Heart left ventricle (tissue), 16 donors: ENCODE results near the gene RBM33. TPM values are rescaled to one million over a fixed set of nuclear protein-coding genes. Genes with fewer than 3 reads are reported as not detected.

Experiments used
- ATAC-seq, 4 donors: fragments of 200-7000 bp; cut with Tn5 transposase; one replicate each; pipeline ENCODE4 v1.9.1; 2020 to 2022; ENCODE audit warnings: moderate library complexity in 4 of 4, mild to moderate bottlenecking in 3 of 4, moderate number of reproducible peaks in 1 of 4
- DNase-seq, 5 donors: peaks; one replicate each; pipeline ENCODE4 v3.0.0-alpha.2; 2020
- H3K27ac ChIP-seq, 12 donors: fragments of 200-600 bp; sonication (generic) in 4 of 12; one replicate each; pipeline versions ENCODE4 v1.5.0 to v1.8.0; 2016 to 2022; ENCODE audit warnings: mild to moderate bottlenecking in 2 of 12
- H3K27me3 ChIP-seq, 9 donors: fragments of 200-600 bp; sonication (generic) in 2 of 9; one replicate each; pipeline versions ENCODE4 v1.5.1 to v1.8.0; 2016 to 2022; ENCODE audit warnings: mild to moderate bottlenecking in 3 of 9
- H3K36me3 ChIP-seq, 9 donors: fragments of 200-600 bp; sonication (generic) in 2 of 9; one replicate each; pipeline versions ENCODE4 v1.5.0 to v1.8.0; 2018 to 2022; ENCODE audit warnings: mild to moderate bottlenecking in 2 of 9
- H3K4me1 ChIP-seq, 12 donors: fragments of 200-600 bp; sonication (generic) in 4 of 12; one replicate each; pipeline versions ENCODE4 v1.5.0 to v1.8.0; 2016 to 2022; ENCODE audit warnings: mild to moderate bottlenecking in 3 of 12
- H3K4me3 ChIP-seq, 12 donors: fragments of 200-600 bp; sonication (generic) in 4 of 12; one replicate each; pipeline versions ENCODE4 v1.5.0 to v1.8.0; 2017 to 2022; ENCODE audit warnings: mild to moderate bottlenecking in 9 of 12, moderate library complexity in 4 of 12
- H3K9me3 ChIP-seq, 12 donors: fragments of 200-600 bp; sonication (generic) in 4 of 12; one replicate each; pipeline versions ENCODE4 v1.5.0 to v1.8.0; 2016 to 2022; ENCODE audit warnings: mild to moderate bottlenecking in 1 of 12
- POLR2A ChIP-seq, 2 donors: fragments of 450-650 bp; IDR thresholded peaks; one replicate each; pipeline ENCODE4 v1.6.1; 2017; ENCODE audit warnings: antibody characterized with exemption in 2 of 2, mild to moderate bottlenecking in 2 of 2, moderate library complexity in 2 of 2
- WGBS, 4 donors: extraction: QIAGEN DNeasy Blood & Tissue Kit in 2 of 4; methylation state at CpG; one replicate each; pipeline versions ENCODE4 v1.1.5 to v1.1.7; 2013 to 2018; 5-methylcytosine and 5-hydroxymethylcytosine counted together
- intact Hi-C, 10 donors: fragments of 100-400 bp; cut with DNase I; formaldehyde crosslinking; loops; one replicate each; pipeline versions ENCODE4 v1.11.1 to v1.14.2; 2022
- polyA plus RNA-seq, 2 donors: library from polyadenylated mRNA; stranded (reverse); fragments of 200-250 nt; gene quantifications; one replicate each; pipeline ENCODE4 v1.2.3, GENCODE V29; 2013
- total RNA-seq, 9 donors: library from RNA; depleted of rRNA in 2 of 9; stranded (reverse); fragments of >200 nt in 2 of 9; fragmentation: NEBNext Ultra II Directional in 3 of 9; extraction: Animal tissue kit (Norgen Biotek cat#: 25700) in 3 of 9; gene quantifications; one replicate each; pipeline versions ENCODE4 v1.1.0 to v1.2.4, GENCODE V29; 2016 to 2023
- TF ChIP-seq, protein P1 (sequence below), 12 donors: fragments of 200-600 bp; sonication (generic) in 4 of 12; IDR thresholded peaks; one replicate each; pipeline versions ENCODE4 v1.5.0 to v1.8.0; 2018 to 2022; ENCODE audit warnings: antibody characterized with exemption in 12 of 12, mild to moderate bottlenecking in 5 of 12
- donor health status: ischemic (EF 13 %, LVEDD 7.1; RV severe dilation, severe dysfunction).
- donor health status: healthy with polysubstance abuse.
- donor health status: DM: no; HTN: yes; CAD: no.
- donor health status: DM: no; HTN: no; CAD: no.
- donor health status: ischemic (EF 25% LVEDD 6.9; RV normal size, moderate dysfunction).
- donor health status: ischemic (EF 25% LVEDD 5.7; RV mildly dilated, moderate dysfunction).
- donor health status: healthy.
- donor health status: DM: yes; HTN: yes; CAD: no.
- donor health status: ischemic (EF 35%, LVEDD 5.7; RV mildly dilated, moderate dysfunction).
- donor health status: nonischemic (EF 11% LVEDD 7.7; RV severe dilation, severe dysfunction).
- donor health status: DM: yes; HTN: yes; CAD: no.
- donor health status: PGD.
- donor health status: ischemic (EF 29% LVEDD 5.4; RV normal size, mild dysfunction).
- donor health status: nonischemic (EF 23%, LVEDD 6.1; RV moderate dilation, normal function).

Gene RBM33
- total and polyA plus RNA-seq, 11 donors, result 13.1 to 40.8 (median 30.2) TPM

DNA sequence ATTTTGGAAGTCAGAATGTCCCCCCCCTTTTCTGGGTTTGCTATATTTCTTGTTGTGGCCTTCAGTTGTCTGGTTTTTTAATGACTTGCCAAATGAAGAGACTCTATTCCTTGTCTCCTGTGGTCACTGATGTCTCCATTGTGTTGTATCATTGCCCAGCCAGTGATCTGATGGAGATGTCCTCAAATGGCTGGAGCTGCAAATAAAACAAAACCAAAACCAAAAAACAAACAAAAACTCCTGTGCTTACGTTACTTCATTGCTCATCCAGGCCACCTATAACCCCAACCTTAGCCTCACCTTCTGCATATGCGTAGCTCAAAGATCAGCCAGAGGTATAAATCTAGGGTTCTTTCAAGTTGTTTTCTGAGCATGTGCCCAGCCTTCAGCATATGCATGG is 5.1 kb downstream of the RBM33 start:
- DNase-seq (no peak), ATAC-seq (no peak)
- 97 to 99% (median 98%) methylated on average over 2 of the region's 2 CpGs for WGBS, 4 donors
- peaks cover 0 to 26% (median 15%) of the 10 kb centered on the region in 12 donors for H3K9me3 ChIP-seq
- intact Hi-C loops, result loop anchor here in 3 of 10 donors (5.0 to 10.0 kb wide), 3 partner anchors 75 to 113 kb away; no protein-coding TSS in a partner anchor
- peaks cover 11 to 51% (median 29%) of the 10 kb centered on the region in 12 donors for H3K4me1 ChIP-seq
- H3K36me3 ChIP-seq, result peaks cover 0 to 22% (median 4%) of the 10 kb centered on the region in 9 donors
- H3K27me3 ChIP-seq, result no peaks in the 10 kb centered on the region
- H3K4me3 ChIP-seq, result no peak overlapping the region
- TF ChIP-seq, protein P1, sequence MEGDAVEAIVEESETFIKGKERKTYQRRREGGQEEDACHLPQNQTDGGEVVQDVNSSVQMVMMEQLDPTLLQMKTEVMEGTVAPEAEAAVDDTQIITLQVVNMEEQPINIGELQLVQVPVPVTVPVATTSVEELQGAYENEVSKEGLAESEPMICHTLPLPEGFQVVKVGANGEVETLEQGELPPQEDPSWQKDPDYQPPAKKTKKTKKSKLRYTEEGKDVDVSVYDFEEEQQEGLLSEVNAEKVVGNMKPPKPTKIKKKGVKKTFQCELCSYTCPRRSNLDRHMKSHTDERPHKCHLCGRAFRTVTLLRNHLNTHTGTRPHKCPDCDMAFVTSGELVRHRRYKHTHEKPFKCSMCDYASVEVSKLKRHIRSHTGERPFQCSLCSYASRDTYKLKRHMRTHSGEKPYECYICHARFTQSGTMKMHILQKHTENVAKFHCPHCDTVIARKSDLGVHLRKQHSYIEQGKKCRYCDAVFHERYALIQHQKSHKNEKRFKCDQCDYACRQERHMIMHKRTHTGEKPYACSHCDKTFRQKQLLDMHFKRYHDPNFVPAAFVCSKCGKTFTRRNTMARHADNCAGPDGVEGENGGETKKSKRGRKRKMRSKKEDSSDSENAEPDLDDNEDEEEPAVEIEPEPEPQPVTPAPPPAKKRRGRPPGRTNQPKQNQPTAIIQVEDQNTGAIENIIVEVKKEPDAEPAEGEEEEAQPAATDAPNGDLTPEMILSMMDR (IDR thresholded peaks at IDR 0.05), result no peak
- TF ChIP-seq POLR2A (IDR thresholded peaks at IDR 0.05), result no peak
- no peak overlapping the region for H3K27ac ChIP-seq

DNA sequence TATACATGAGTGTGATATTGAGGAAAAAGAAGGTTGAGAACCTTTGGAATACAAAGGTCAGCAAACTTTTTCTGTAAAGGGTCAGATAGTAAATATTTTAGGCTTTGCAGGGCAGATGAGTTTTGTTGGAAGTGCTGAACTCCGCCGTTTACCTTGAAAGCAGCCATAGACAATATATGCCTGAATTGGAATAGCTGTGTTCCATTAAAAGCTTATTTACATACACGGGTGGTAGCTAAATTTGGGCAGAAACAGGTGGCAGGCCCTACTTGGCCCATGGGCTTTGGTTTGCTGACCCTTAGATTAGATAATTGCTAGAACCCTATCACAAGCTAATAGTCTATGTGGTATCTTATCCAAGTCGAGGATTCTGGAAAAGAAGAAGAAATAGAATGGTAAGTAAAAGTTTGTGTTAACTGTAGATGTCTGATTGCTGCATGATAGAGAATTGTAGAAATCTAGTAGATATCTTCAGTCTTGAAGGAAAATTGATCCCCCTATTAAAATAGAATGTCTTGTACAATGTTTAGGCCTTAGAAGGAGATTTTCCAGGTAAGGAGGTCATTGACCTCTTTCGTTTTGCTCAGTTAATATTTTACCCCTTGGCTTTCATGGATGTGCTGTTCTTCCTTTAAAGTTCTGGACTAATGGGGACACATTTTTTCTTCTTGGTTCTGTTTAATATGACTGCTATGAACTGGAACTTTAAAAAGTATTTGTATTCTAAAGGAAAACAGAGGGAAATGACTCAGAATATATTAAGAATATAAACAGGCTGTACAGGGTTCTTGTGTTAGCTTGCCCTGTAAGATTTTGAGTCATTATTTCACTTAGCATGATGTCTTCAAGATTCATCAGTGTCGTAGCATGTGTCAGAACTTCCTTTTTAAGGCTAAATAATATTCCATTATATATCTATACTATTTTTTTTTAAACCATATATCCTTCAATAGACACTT is 8.0 kb downstream of the RBM33 start:
- 80 to 87% (median 84%) methylated on average over 6 of the region's 6 CpGs for WGBS, 4 donors
- Histone ChIP-seq H3K9me3 (peaks cover 0 to 26% (median 15%) of the 10 kb centered on the region in 12 donors), H3K4me1 (peaks cover 0 to 52% (median 18%) of the 10 kb centered on the region in 12 donors), H3K27ac (no peak overlapping the region), H3K4me3 (no peak overlapping the region), H3K36me3 (peaks cover 0 to 18% (median 1%) of the 10 kb centered on the region in 9 donors), H3K27me3 (no peaks in the 10 kb centered on the region)
- intact Hi-C loops, result no loop called here
- ATAC-seq, result no peak
- no peak for TF ChIP-seq POLR2A (IDR thresholded peaks at IDR 0.05)
- TF ChIP-seq, protein P1 (IDR thresholded peaks at IDR 0.05), result no peak
- DNase-seq, result no peak

GRCh38 chr7:155653803-155654202 is 9.3 kb downstream of the RBM33 start:
- intact Hi-C loops, result no loop called here
- Histone ChIP-seq H3K4me3 (no peak overlapping the region), H3K4me1 (peaks cover 0 to 64% (median 25%) of the 10 kb centered on the region in 12 donors), H3K27ac (no peak overlapping the region), H3K9me3 (peaks cover 0 to 15% (median 9%) of the 10 kb centered on the region in 12 donors), H3K36me3 (peaks cover 0 to 4% (median 0%) of the 10 kb centered on the region in 9 donors), H3K27me3 (no peaks in the 10 kb centered on the region)
- TF ChIP-seq, protein P1 (IDR thresholded peaks at IDR 0.05), result no peak
- no peak for TF ChIP-seq POLR2A (IDR thresholded peaks at IDR 0.05)
- 60 to 75% (median 73%) methylated on average over 2 of the region's 2 CpGs for WGBS, 4 donors
- peak in 2 of 4 donors; percentile 41 to 68 for ATAC-seq
- no peak for DNase-seq

DNA sequence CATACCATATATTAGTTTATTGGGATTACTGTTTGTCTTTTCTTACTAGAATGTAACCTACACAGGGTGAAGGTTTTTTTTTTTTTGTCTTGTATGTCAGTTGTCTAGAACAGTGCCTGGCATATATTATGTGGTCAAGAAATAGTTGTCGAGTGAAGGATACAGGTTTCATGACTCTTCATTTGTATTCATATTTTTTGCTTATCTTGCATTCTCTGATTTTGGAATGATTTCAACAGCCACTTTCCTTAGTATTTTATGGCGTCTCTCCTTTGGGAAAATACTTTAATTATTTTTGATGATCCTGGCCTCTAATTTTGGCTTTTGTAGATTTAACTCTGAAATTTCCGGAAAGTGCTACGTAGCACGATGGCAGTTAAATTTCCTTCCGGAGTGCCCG is 12.4 kb downstream of the RBM33 start:
- no peaks in the 10 kb centered on the region for H3K36me3 ChIP-seq
- peaks cover 0 to 82% (median 30%) of the 10 kb centered on the region in 12 donors for H3K4me1 ChIP-seq
- ATAC-seq (no peak), DNase-seq (no peak)
- TF ChIP-seq, protein P1 (IDR thresholded peaks at IDR 0.05), result no peak
- no peak for TF ChIP-seq POLR2A (IDR thresholded peaks at IDR 0.05)
- H3K9me3 ChIP-seq, result peaks cover 0 to 14% (median 0%) of the 10 kb centered on the region in 12 donors
- intact Hi-C loops, result no loop called here
- H3K27ac ChIP-seq, result no peak overlapping the region
- H3K4me3 ChIP-seq, result no peak overlapping the region
- 62 to 76% (median 64%) methylated on average over 7 of the region's 7 CpGs for WGBS, 4 donors
- no peaks in the 10 kb centered on the region for H3K27me3 ChIP-seq
